Activated CD4-positive, alpha-beta T cell treated with anti-CD3 and anti-CD28 coated beads for 36 hours (primary cell): ENCODE measurements around the gene PRKG1. TPM values are rescaled to one million over a fixed set of nuclear protein-coding genes. Genes with fewer than 3 reads are reported as not detected.

Experiments used
- ATAC-seq: fragments of 200-7000 bp; cut with Tn5 transposase; one replicate; pipeline ENCODE4 v1.10.0; 2021; ENCODE audit warnings: mild to moderate bottlenecking, moderate library complexity
- CTCF ChIA-PET: fragments of 350-600 bp; sonication (Branson Sonifier 250); formaldehyde crosslinking; loops from one replicate; lab custom pipeline; 2021; ENCODE audit warnings: antibody characterized with exemption; lab: Charles Lee
- POLR2A ChIA-PET: fragments of 350-600 bp; sonication (Branson Sonifier 250); formaldehyde crosslinking; loops from one replicate; lab custom pipeline; 2021; ENCODE audit warnings: antibody characterized with exemption, inconsistent platforms; lab: Charles Lee
- DNase-seq: peaks from one replicate; pipeline ENCODE4 v3.0.0-alpha.2; 2020
- H3K27ac Mint-ChIP-seq: one replicate; pipeline ENCODE4 v1.8.0; 2021; ENCODE audit warnings: mixed read lengths
- H3K27me3 Mint-ChIP-seq: one replicate; pipeline ENCODE4 v1.8.0; 2021; ENCODE audit warnings: mixed read lengths
- H3K36me3 Mint-ChIP-seq: one replicate; pipeline ENCODE4 v1.8.0; 2021; ENCODE audit warnings: low read depth, mixed read lengths
- H3K4me1 Mint-ChIP-seq: one replicate; pipeline ENCODE4 v1.8.0; 2021; ENCODE audit warnings: mixed read lengths
- H3K4me3 Mint-ChIP-seq: one replicate; pipeline ENCODE4 v1.8.0; 2021; ENCODE audit warnings: mild to moderate bottlenecking, moderate library complexity, mixed read lengths
- H3K9me3 Mint-ChIP-seq: one replicate; pipeline ENCODE4 v1.8.0; 2021; ENCODE audit warnings: low read depth, mixed read lengths
- intact Hi-C, 2 experiments: fragments of 100-400 bp; cut with DNase I in 1 of 2; cut with micrococcal nuclease in 1 of 2; formaldehyde crosslinking; loops; one replicate each; pipeline versions ENCODE4 v1.14.2 to v1.15.1; 2022 to 2024; cut with DNase I, micrococcal nuclease
- total RNA-seq, 2 experiments: library from RNA; stranded (reverse); gene quantifications; one replicate each; pipeline ENCODE4 v1.2.3, GENCODE V29; 2021

The PRKG1 gene
- total RNA-seq, 2 experiments from 2014 or later, result not detected

DNA sequence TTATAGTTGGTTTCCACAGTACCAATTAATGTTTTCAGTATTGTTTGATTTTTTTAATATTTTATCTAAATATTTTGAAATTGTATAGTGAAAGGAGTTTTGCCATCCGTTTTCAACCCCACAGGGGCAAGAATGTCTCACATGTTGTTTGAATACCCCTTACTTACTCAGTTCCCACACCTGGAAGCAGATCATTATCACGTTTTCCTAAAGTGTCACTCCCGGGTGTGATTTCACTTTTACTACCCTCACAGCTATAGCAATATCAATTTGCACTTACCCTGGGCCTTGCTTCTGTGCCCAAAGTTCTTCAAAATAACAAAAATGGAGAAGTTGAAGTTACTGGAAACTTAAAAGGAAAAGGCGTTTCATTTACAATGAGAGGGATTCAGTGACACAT is 397.0 kb downstream of the PRKG1 start:
- DNase-seq, result no peak
- POLR2A ChIA-PET, result no interaction called here
- H3K4me3 Mint-ChIP-seq, result no peak overlapping the region
- no peak for ATAC-seq
- no peaks in the 10 kb centered on the region for H3K9me3 Mint-ChIP-seq
- intact Hi-C loops, result no loop called here
- H3K36me3 Mint-ChIP-seq, result no peaks in the 10 kb centered on the region
- H3K4me1 Mint-ChIP-seq, result no peaks in the 10 kb centered on the region
- no peaks in the 10 kb centered on the region for H3K27me3 Mint-ChIP-seq
- CTCF ChIA-PET, result no interaction called here
- no peak overlapping the region for H3K27ac Mint-ChIP-seq

GRCh38 chr10:51472154-51472553 is 397.9 kb downstream of the PRKG1 start:
- intact Hi-C loops, result no loop called here
- POLR2A ChIA-PET, result no interaction called here
- CTCF ChIA-PET, result no interaction called here
- ATAC-seq, result no peak
- DNase-seq, result no peak
- Mint-ChIP-seq H3K36me3 (no peaks in the 10 kb centered on the region), H3K4me3 (no peak overlapping the region), H3K27me3 (no peaks in the 10 kb centered on the region), H3K27ac (no peak overlapping the region), H3K4me1 (no peaks in the 10 kb centered on the region), H3K9me3 (no peaks in the 10 kb centered on the region)

- POLR2A ChIA-PET, result no interaction called here
- H3K36me3 Mint-ChIP-seq, result no peaks in the 10 kb centered on the region
- intact Hi-C loops, result no loop called here
- H3K27me3 Mint-ChIP-seq, result no peaks in the 10 kb centered on the region
- CTCF ChIA-PET, result interaction anchor here (1.6 kb wide), 1 partner anchor 8 kb away, joined by 3 read pairs; no protein-coding TSS in a partner anchor
- H3K4me1 Mint-ChIP-seq, result no peaks in the 10 kb centered on the region
- H3K9me3 Mint-ChIP-seq, result no peaks in the 10 kb centered on the region
- no peak overlapping the region for H3K27ac Mint-ChIP-seq
- DNase-seq (no peak), ATAC-seq (no peak)
- no peak overlapping the region for H3K4me3 Mint-ChIP-seq
Measured at GRCh38 chr10:51479711-51480110, 405.4 kb downstream of the PRKG1 start.

GRCh38 chr10:51485668-51486067 is 411.4 kb downstream of the PRKG1 start:
- Mint-ChIP-seq H3K27ac (no peak overlapping the region), H3K27me3 (no peaks in the 10 kb centered on the region), H3K9me3 (no peaks in the 10 kb centered on the region), H3K4me3 (no peak overlapping the region), H3K4me1 (no peaks in the 10 kb centered on the region), H3K36me3 (no peaks in the 10 kb centered on the region)
- CTCF ChIA-PET, result no interaction called here
- DNase-seq, result no peak
- no peak for ATAC-seq
- POLR2A ChIA-PET, result no interaction called here
- intact Hi-C loops, result no loop called here

- Mint-ChIP-seq H3K4me1 (no peaks in the 10 kb centered on the region), H3K27ac (no peak overlapping the region), H3K36me3 (no peaks in the 10 kb centered on the region), H3K27me3 (no peaks in the 10 kb centered on the region), H3K4me3 (no peak overlapping the region), H3K9me3 (no peaks in the 10 kb centered on the region)
- ChIA-PET CTCF (interaction anchor here (1.3 kb wide), 1 partner anchor 9 kb away, joined by 3 read pairs; no protein-coding TSS in a partner anchor), POLR2A (no interaction called here)
- ATAC-seq, result no peak
- no peak for DNase-seq
- intact Hi-C loops, result no loop called here
Measured at GRCh38 chr10:51487576-51487975, 413.3 kb downstream of the PRKG1 start.

- intact Hi-C loops, result no loop called here
- Mint-ChIP-seq H3K36me3 (no peaks in the 10 kb centered on the region), H3K27me3 (no peaks in the 10 kb centered on the region), H3K4me1 (no peaks in the 10 kb centered on the region), H3K4me3 (no peak overlapping the region), H3K9me3 (no peaks in the 10 kb centered on the region), H3K27ac (no peak overlapping the region)
- DNase-seq, result no peak
- ChIA-PET POLR2A (no interaction called here), CTCF (interaction anchor here (0.9 kb wide), 1 partner anchor 37 kb away, joined by 3 read pairs; no protein-coding TSS in a partner anchor)
- no peak for ATAC-seq
Measured at GRCh38 chr10:51488766-51489408, 414.6 kb downstream of the PRKG1 start.

DNA sequence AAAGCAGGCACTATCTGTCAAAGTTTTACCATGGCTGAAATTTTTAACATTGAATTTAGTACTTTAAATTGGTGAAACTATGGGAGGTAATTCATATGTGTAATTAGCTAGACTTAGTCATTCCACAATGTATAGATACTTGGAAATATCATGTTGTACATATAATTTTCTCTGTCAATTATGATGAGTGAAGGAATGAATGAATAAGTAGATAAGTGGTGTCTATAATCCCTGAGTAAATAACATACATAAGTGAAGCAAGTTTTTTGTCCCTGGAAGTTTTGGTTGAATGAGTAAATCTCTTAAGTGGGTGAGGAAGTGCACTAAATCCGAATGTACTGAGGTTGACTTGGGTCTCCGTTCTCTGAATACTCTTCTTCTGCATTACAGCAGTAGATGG is 424.1 kb downstream of the PRKG1 start:
- H3K4me3 Mint-ChIP-seq, result no peak overlapping the region
- H3K4me1 Mint-ChIP-seq, result no peaks in the 10 kb centered on the region
- no peaks in the 10 kb centered on the region for H3K36me3 Mint-ChIP-seq
- ATAC-seq, result no peak
- ChIA-PET CTCF (no interaction called here), POLR2A (no interaction called here)
- no peak overlapping the region for H3K27ac Mint-ChIP-seq
- intact Hi-C loops, result no loop called here
- H3K27me3 Mint-ChIP-seq, result peaks cover 2% of the 10 kb centered on the region
- H3K9me3 Mint-ChIP-seq, result no peaks in the 10 kb centered on the region
- no peak for DNase-seq

DNA sequence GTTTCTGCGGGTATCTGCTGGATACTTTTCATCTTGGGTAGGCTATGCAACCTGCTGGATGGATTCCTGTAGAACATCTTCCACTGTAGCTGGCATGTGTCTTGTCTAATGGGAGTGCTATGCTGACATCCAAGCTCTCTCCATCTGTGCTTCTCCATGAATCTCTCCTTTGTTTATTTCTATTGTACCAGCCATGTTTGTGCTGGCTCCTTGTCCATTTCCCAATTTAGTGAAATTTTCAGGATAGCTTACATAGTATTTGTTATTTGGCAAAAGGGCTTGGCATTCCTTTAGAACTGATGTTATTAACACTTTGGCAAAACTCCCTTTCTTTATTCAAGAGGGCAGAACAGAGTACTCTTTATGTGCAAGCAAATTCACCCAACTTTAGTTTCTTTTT is 427.1 kb downstream of the PRKG1 start:
- intact Hi-C loops, result no loop called here
- no peak for DNase-seq
- POLR2A ChIA-PET, result no interaction called here
- Mint-ChIP-seq H3K27me3 (peaks cover 2% of the 10 kb centered on the region), H3K4me3 (no peak overlapping the region), H3K4me1 (no peaks in the 10 kb centered on the region), H3K36me3 (no peaks in the 10 kb centered on the region), H3K27ac (no peak overlapping the region), H3K9me3 (no peaks in the 10 kb centered on the region)
- CTCF ChIA-PET, result interaction anchor here (0.6 kb wide), 1 partner anchor 262 kb away, joined by 3 read pairs; no protein-coding TSS in a partner anchor
- ATAC-seq, result no peak

GRCh38 chr10:51502124-51502523 is 427.8 kb downstream of the PRKG1 start:
- Mint-ChIP-seq H3K4me1 (no peaks in the 10 kb centered on the region), H3K36me3 (no peaks in the 10 kb centered on the region), H3K27me3 (peaks cover 2% of the 10 kb centered on the region), H3K4me3 (no peak overlapping the region), H3K27ac (no peak overlapping the region), H3K9me3 (no peaks in the 10 kb centered on the region)
- no peak for ATAC-seq
- DNase-seq, result no peak
- CTCF ChIA-PET, result interaction anchor here (0.6 kb wide), 1 partner anchor 261 kb away, joined by 3 read pairs; no protein-coding TSS in a partner anchor
- intact Hi-C loops, result no loop called here
- POLR2A ChIA-PET, result no interaction called here

- POLR2A ChIA-PET, result no interaction called here
- Mint-ChIP-seq H3K9me3 (no peaks in the 10 kb centered on the region), H3K36me3 (no peaks in the 10 kb centered on the region), H3K4me3 (no peak overlapping the region), H3K27ac (no peak overlapping the region), H3K27me3 (peaks cover 2% of the 10 kb centered on the region), H3K4me1 (no peaks in the 10 kb centered on the region)
- CTCF ChIA-PET, result no interaction called here
- intact Hi-C loops, result no loop called here
- no peak for DNase-seq
- no peak for ATAC-seq
Measured at GRCh38 chr10:51503378-51503777, 429.1 kb downstream of the PRKG1 start.

GRCh38 chr10:51507476-51507875 is 433.2 kb downstream of the PRKG1 start:
- POLR2A ChIA-PET, result no interaction called here
- Mint-ChIP-seq H3K27ac (no peak overlapping the region), H3K4me3 (no peak overlapping the region), H3K4me1 (no peaks in the 10 kb centered on the region), H3K27me3 (no peaks in the 10 kb centered on the region), H3K36me3 (no peaks in the 10 kb centered on the region), H3K9me3 (no peaks in the 10 kb centered on the region)
- DNase-seq (no peak), ATAC-seq (no peak)
- CTCF ChIA-PET, result no interaction called here
- intact Hi-C loops, result no loop called here

GRCh38 chr10:51508156-51508555 is 433.9 kb downstream of the PRKG1 start:
- no peak for ATAC-seq
- H3K27me3 Mint-ChIP-seq, result no peaks in the 10 kb centered on the region
- no peaks in the 10 kb centered on the region for H3K9me3 Mint-ChIP-seq
- no peaks in the 10 kb centered on the region for H3K4me1 Mint-ChIP-seq
- no peaks in the 10 kb centered on the region for H3K36me3 Mint-ChIP-seq
- no peak for DNase-seq
- intact Hi-C loops, result no loop called here
- POLR2A ChIA-PET, result no interaction called here
- no peak overlapping the region for H3K4me3 Mint-ChIP-seq
- CTCF ChIA-PET, result no interaction called here
- no peak overlapping the region for H3K27ac Mint-ChIP-seq
